ENCODE measurements around the gene NID1. TPM values are rescaled to one million over a fixed set of nuclear protein-coding genes. Genes with fewer than 3 reads are reported as not detected.
"Not testable (repeated sequence)": the region's sequence is repeated elsewhere in the genome, so short reads cannot be mapped to it uniquely, and the experiment has no call there.

Gene NID1
- total RNA-seq, 3 donors from 2014 or later = 0.16 to 0.32 (median 0.25) TPM

- Mint-ChIP-seq H3K9me3 (peaks cover 4% of the 10 kb centered on the region), H3K27me3 (ENCODE audit: low read depth) (peaks cover 5% of the 10 kb centered on the region), H3K36me3 (ENCODE audit: insufficient read depth) (no peaks in the 10 kb centered on the region), H3K4me1 (ENCODE audit: low read depth) (peaks cover 2% of the 10 kb centered on the region), H3K4me3 (no peak overlapping the region)
- DNase-seq (no peak), ATAC-seq (no peak)
Observed at GRCh38 chr1:236100799-236101198, 35.9 kb upstream of the NID1 start.

DNA sequence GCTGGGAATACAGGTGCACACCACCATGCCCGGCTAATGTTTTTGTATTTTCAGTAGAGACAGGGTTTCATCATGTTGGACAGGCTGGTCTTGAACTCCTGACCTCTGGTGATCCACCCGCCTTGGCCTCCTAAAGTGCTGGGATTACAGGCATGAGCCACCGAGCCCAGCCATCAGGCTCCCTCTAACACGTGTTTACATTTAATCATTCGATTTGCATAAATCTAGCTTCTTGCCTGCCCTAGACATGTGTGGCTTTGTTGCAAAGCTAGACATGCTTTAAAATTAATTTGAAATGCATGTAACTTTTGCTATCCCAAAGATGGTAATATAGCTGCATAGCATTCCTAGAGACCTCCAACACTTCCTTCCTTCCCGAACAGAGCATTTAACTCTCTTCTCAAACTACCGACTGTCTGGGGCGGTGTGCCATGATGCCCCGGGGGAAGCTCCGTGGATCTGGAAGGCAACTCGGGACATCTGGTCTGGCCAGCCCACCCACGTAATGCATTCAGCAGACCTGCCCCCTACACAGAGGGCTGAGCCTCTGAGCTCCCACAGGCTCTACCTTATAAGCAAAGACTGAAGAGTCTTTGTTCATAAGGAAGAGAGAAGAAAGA, 34.6 kb upstream of the NID1 start:
- Mint-ChIP-seq H3K27me3 (ENCODE audit: low read depth) (peaks cover 10% of the 10 kb centered on the region), H3K9me3 (peaks cover 4% of the 10 kb centered on the region), H3K4me3 (no peak overlapping the region), H3K36me3 (ENCODE audit: insufficient read depth) (no peaks in the 10 kb centered on the region), H3K4me1 (ENCODE audit: low read depth) (peaks cover 2% of the 10 kb centered on the region)
- DNase-seq (no peak), ATAC-seq (no peak)

DNA sequence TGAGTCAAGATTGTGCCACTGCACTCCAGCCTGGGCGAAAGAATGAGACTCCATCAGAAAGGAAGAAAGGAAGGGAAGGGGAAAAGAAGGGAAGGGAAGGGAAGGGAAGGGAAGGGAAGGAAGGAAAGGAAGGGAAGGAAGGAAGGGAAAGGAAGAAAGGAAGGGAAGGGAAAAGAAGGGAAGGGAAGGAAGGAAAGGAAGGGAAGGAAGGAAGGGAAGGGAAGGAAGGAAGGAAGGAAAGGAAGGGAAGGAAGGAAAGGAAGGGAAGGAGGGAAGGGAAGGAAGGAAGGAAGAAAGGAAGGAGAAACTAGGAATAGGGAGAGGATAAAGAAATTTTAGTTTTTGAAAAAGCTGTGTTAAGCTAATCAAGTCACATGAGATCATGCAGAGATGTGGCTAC, 33.4 kb upstream of the NID1 start:
- H3K4me3 Mint-ChIP-seq = no peak overlapping the region
- H3K27me3 Mint-ChIP-seq (ENCODE audit: low read depth) = peaks cover 18% of the 10 kb centered on the region
- no peaks in the 10 kb centered on the region for H3K4me1 Mint-ChIP-seq (ENCODE audit: low read depth)
- no peak for ATAC-seq
- H3K36me3 Mint-ChIP-seq (ENCODE audit: insufficient read depth) = no peaks in the 10 kb centered on the region
- H3K9me3 Mint-ChIP-seq = peaks cover 4% of the 10 kb centered on the region
- no peak for DNase-seq

- peaks cover 27% of the 10 kb centered on the region for H3K27me3 Mint-ChIP-seq (ENCODE audit: low read depth)
- not testable (repeated sequence) for H3K4me1 Mint-ChIP-seq (ENCODE audit: low read depth); H3K36me3 Mint-ChIP-seq (ENCODE audit: insufficient read depth); H3K9me3 Mint-ChIP-seq
- peak overlapping the region; percentile 49 for H3K4me3 Mint-ChIP-seq
- ATAC-seq = peak; percentile 37 to 56
- DNase-seq = peak; percentile 72
Observed at GRCh38 chr1:236096660-236097482, 32.0 kb upstream of the NID1 start.

- Mint-ChIP-seq H3K9me3 (peaks cover 4% of the 10 kb centered on the region), H3K27me3 (ENCODE audit: low read depth) (peaks cover 27% of the 10 kb centered on the region), H3K4me3 (no peak overlapping the region), H3K36me3 (ENCODE audit: insufficient read depth) (no peaks in the 10 kb centered on the region), H3K4me1 (ENCODE audit: low read depth) (no peaks in the 10 kb centered on the region)
- ATAC-seq = no peak
- DNase-seq = no peak
Observed at GRCh38 chr1:236095705-236096520, 31.0 kb upstream of the NID1 start.

DNA sequence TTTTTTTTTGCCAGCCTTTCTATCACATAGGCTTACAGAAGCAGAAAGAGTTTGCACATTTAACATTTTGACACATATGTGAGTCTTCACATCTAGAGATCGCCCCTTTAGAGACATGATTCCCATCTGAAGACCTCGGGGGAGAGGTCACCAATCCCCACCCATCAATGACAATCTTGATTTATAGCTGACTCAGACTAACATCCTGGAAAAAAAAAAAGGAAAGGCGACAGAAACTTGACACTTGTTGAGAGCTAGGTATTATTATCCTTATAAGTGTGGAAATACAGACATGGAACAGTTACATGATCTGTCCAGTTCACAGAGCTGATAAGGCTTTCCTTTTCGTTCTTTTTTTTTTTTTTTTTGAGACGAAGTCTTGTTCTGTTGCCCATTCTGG, 28.0 kb upstream of the NID1 start:
- H3K9me3 Mint-ChIP-seq = peaks cover 4% of the 10 kb centered on the region
- no peaks in the 10 kb centered on the region for H3K4me1 Mint-ChIP-seq (ENCODE audit: low read depth)
- H3K4me3 Mint-ChIP-seq = no peak overlapping the region
- no peaks in the 10 kb centered on the region for H3K36me3 Mint-ChIP-seq (ENCODE audit: insufficient read depth)
- H3K27me3 Mint-ChIP-seq (ENCODE audit: low read depth) = peaks cover 30% of the 10 kb centered on the region
- DNase-seq (no peak), ATAC-seq (no peak)

GRCh38 chr1:236091933-236092318, 27.0 kb upstream of the NID1 start:
- peaks cover 28% of the 10 kb centered on the region for H3K27me3 Mint-ChIP-seq (ENCODE audit: low read depth)
- ATAC-seq (no peak), DNase-seq (no peak)
- H3K36me3 Mint-ChIP-seq (ENCODE audit: insufficient read depth) = no peaks in the 10 kb centered on the region
- H3K9me3 Mint-ChIP-seq = peaks cover 4% of the 10 kb centered on the region
- H3K4me1 Mint-ChIP-seq (ENCODE audit: low read depth) = no peaks in the 10 kb centered on the region
- H3K4me3 Mint-ChIP-seq = no peak overlapping the region

DNA sequence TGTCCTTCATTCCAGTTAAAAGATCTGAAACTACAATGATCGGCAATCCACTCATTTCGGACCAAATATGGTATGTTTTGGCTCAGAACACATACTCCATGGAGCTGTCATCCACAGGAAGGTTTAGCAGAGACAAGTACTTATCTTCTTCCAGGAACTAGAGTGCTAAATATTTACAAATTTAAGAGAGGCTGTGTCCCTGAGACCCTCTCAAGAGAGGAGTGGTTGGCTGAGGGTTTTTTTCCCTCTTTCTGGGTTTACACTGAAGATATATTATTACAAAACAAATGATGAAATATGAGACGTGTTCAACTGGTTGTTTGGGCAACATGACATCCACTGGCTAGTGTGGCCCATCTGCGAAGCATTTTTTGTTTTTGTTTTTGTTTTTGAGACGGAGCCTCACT, 25.9 kb upstream of the NID1 start:
- H3K4me1 Mint-ChIP-seq (ENCODE audit: low read depth) = no peaks in the 10 kb centered on the region
- H3K27me3 Mint-ChIP-seq (ENCODE audit: low read depth) = peaks cover 27% of the 10 kb centered on the region
- no peak overlapping the region for H3K4me3 Mint-ChIP-seq
- H3K9me3 Mint-ChIP-seq = no peaks in the 10 kb centered on the region
- DNase-seq (no peak), ATAC-seq (no peak)
- no peaks in the 10 kb centered on the region for H3K36me3 Mint-ChIP-seq (ENCODE audit: insufficient read depth)

GRCh38 chr1:236089046-236089773, 24.3 kb upstream of the NID1 start:
- no peak for DNase-seq
- peak; percentile 72 for ATAC-seq
- H3K27me3 Mint-ChIP-seq (ENCODE audit: low read depth) = peaks cover 21% of the 10 kb centered on the region
- H3K4me3 Mint-ChIP-seq = no peak overlapping the region
- no peaks in the 10 kb centered on the region for H3K4me1 Mint-ChIP-seq (ENCODE audit: low read depth)
- H3K9me3 Mint-ChIP-seq = no peaks in the 10 kb centered on the region
- no peaks in the 10 kb centered on the region for H3K36me3 Mint-ChIP-seq (ENCODE audit: insufficient read depth)

DNA sequence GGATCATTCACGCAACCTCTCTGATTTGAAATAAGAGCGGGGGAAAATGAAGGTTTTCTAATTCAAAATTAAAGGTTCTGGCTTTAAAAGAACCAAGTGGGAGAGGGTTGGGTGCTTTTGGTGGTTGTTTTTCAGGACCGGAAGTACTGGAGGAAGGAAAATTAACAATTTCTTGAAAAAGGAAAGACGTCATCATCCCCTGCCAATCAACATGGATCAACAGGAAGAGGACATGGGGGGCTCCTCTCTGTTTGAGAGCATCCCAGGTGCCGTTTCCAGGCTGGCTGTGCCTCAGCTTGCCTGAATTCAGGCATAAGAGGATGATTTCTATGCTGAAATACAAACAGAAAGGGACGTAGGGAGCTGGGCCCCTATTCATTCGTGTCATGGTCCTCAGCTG, 21.6 kb upstream of the NID1 start:
- Mint-ChIP-seq H3K27me3 (ENCODE audit: low read depth) (peaks cover 6% of the 10 kb centered on the region), H3K4me3 (no peak overlapping the region), H3K9me3 (no peaks in the 10 kb centered on the region), H3K4me1 (ENCODE audit: low read depth) (no peaks in the 10 kb centered on the region), H3K36me3 (ENCODE audit: insufficient read depth) (no peaks in the 10 kb centered on the region)
- ATAC-seq (no peak), DNase-seq (no peak)

GRCh38 chr1:236085545-236086159, 20.8 kb upstream of the NID1 start:
- Mint-ChIP-seq H3K4me3 (no peak overlapping the region), H3K27me3 (ENCODE audit: low read depth) (peaks cover 6% of the 10 kb centered on the region), H3K9me3 (no peaks in the 10 kb centered on the region), H3K4me1 (ENCODE audit: low read depth) (no peaks in the 10 kb centered on the region), H3K36me3 (ENCODE audit: insufficient read depth) (no peaks in the 10 kb centered on the region)
- ATAC-seq (no peak), DNase-seq (no peak)

DNA sequence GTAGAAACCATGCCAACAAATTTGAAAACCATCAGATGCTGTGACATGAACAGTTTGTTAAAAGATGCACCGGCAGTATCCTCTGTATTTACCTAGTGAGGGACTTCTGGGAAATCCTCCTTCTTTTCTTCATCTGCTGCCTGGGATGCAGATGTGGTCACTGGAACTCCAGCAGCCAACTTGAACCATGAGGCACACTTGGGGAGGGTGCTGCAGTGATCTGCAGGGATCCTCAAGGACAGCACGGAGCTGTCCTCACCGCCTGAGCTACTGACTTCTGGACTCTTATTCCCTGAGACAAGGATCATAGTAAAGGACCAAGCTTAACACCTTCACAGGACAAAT, 19.5 kb upstream of the NID1 start:
- H3K4me1 Mint-ChIP-seq (ENCODE audit: low read depth) = no peaks in the 10 kb centered on the region
- H3K9me3 Mint-ChIP-seq = no peaks in the 10 kb centered on the region
- H3K36me3 Mint-ChIP-seq (ENCODE audit: insufficient read depth) = no peaks in the 10 kb centered on the region
- H3K4me3 Mint-ChIP-seq = no peak overlapping the region
- DNase-seq (no peak), ATAC-seq (no peak)
- H3K27me3 Mint-ChIP-seq (ENCODE audit: low read depth) = peaks cover 2% of the 10 kb centered on the region

DNA sequence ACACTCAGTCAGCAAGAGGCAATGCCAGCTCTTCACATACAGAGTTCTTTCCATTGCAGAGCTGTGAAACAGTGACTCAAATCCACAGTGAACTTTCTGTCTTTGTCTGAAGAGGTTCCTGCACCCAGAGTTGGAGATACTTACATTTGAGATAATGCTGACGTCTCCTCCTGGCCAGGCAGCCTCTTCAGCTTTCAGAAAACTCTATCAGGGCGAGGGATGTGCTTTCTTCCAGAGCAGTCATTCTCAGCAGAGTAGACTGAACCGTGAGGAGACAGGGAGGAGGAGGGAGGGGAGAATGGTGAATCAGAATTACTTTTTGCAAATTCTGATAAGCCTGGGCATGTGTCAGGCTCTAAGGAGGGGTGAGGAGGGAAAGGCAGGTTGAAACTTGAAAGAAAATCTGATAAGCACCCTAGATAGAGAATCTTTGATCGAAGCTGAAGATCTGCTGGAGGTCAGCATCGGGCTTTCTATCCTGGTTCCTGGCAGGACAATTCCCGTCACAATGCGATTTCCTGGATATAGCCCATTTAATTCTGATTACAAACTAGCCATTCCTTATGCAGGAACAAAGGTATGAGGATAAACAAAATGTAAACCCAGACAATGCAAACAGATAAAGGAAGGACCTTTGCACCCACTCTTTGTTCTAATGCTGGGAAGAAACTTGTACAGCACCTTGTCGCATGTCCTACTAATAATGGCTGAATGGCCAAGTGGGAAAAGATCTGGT, 18.9 kb upstream of the NID1 start:
- no peak for DNase-seq
- Mint-ChIP-seq H3K36me3 (ENCODE audit: insufficient read depth) (no peaks in the 10 kb centered on the region), H3K27me3 (ENCODE audit: low read depth) (peaks cover 2% of the 10 kb centered on the region), H3K4me3 (no peak overlapping the region), H3K9me3 (no peaks in the 10 kb centered on the region), H3K4me1 (ENCODE audit: low read depth) (no peaks in the 10 kb centered on the region)
- ATAC-seq = peak; percentile 54 to 63
